ENCODE results near the gene ASTN2.

Gene ASTN2

GRCh38 chr9:116585896-116586295 lies 829.0 kb downstream of the ASTN2 start:
- TF ChIP-seq MYC (IDR thresholded peaks at IDR 0.05; ENCODE audit: low read depth, low read length) (no peak), POLR2A (IDR thresholded peaks at IDR 0.05; ENCODE audit: extremely low read depth, insufficient read length) (no peak), MAX (IDR thresholded peaks at IDR 0.05; ENCODE audit: low read depth, low read length) (no peak)
- TF ChIP-seq, protein P1, sequence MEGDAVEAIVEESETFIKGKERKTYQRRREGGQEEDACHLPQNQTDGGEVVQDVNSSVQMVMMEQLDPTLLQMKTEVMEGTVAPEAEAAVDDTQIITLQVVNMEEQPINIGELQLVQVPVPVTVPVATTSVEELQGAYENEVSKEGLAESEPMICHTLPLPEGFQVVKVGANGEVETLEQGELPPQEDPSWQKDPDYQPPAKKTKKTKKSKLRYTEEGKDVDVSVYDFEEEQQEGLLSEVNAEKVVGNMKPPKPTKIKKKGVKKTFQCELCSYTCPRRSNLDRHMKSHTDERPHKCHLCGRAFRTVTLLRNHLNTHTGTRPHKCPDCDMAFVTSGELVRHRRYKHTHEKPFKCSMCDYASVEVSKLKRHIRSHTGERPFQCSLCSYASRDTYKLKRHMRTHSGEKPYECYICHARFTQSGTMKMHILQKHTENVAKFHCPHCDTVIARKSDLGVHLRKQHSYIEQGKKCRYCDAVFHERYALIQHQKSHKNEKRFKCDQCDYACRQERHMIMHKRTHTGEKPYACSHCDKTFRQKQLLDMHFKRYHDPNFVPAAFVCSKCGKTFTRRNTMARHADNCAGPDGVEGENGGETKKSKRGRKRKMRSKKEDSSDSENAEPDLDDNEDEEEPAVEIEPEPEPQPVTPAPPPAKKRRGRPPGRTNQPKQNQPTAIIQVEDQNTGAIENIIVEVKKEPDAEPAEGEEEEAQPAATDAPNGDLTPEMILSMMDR (IDR thresholded peaks at IDR 0.05; ENCODE audit: low read depth, low read length): no peak
- DNase-seq (ENCODE audit: low read depth): no peak
- H3K4me3 ChIP-seq (ENCODE audit: low read depth, low read length): no peak overlapping the region

- no peak for DNase-seq (ENCODE audit: low read depth)
- H3K4me3 ChIP-seq (ENCODE audit: low read depth, low read length): no peak overlapping the region
- no peak for TF ChIP-seq POLR2A (IDR thresholded peaks at IDR 0.05; ENCODE audit: extremely low read depth, insufficient read length)
- no peak for TF ChIP-seq MYC (IDR thresholded peaks at IDR 0.05; ENCODE audit: low read depth, low read length)
- TF ChIP-seq MAX (IDR thresholded peaks at IDR 0.05; ENCODE audit: low read depth, low read length): no peak
- TF ChIP-seq, protein P1 (IDR thresholded peaks at IDR 0.05; ENCODE audit: low read depth, low read length): no peak
These were observed 829.7 kb downstream of the ASTN2 start for GRCh38 chr9:116585204-116585603.

DNA sequence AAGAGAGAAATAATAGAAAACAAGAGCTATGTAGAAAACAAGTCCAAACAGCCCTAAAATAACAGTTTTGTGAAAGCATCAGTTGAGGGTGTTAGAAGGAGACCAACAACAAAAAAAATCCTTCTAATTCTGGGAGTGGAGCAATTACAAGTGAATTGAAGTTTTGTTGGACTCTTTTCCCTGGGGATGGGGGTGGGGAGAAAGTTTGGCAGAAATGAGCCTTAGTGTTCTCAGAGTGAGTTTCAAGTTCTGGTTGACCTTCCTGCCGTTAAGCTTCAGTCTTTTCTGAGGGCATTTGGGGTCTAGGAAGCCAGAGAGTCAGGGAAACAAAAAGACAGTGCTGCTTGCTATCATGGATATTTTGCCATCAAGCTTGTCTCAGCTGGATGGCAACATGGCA lies 834.0 kb downstream of the ASTN2 start:
- H3K4me3 ChIP-seq (ENCODE audit: low read depth, low read length): no peak overlapping the region
- no peak for TF ChIP-seq MYC (IDR thresholded peaks at IDR 0.05; ENCODE audit: low read depth, low read length)
- TF ChIP-seq, protein P1 (IDR thresholded peaks at IDR 0.05; ENCODE audit: low read depth, low read length): no peak
- no peak for TF ChIP-seq MAX (IDR thresholded peaks at IDR 0.05; ENCODE audit: low read depth, low read length)
- no peak for TF ChIP-seq POLR2A (IDR thresholded peaks at IDR 0.05; ENCODE audit: extremely low read depth, insufficient read length)
- no peak for DNase-seq (ENCODE audit: low read depth)

DNA sequence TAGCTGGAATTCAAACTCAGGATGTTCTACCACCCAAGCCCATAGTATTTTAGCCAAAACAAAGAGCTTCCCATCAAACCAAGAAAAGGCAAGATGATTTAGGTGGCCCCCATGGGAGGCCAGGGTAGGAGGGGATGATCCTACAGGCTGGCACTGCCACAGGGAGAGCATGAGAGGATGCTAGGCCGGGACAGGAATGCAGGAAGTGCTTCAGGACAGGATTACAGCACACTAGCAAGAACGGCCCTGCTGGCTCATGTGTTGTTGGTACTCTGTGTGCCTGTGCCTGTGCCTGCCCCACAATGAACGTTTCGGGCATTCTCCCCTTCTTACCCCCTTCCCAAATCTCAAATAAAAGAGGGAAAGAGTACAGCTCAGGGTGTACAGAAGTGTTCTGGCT lies 838.5 kb downstream of the ASTN2 start:
- no peak for DNase-seq (ENCODE audit: low read depth)
- no peak overlapping the region for H3K4me3 ChIP-seq (ENCODE audit: low read depth, low read length)
- TF ChIP-seq, protein P1 (IDR thresholded peaks at IDR 0.05; ENCODE audit: low read depth, low read length): no peak
- TF ChIP-seq POLR2A (IDR thresholded peaks at IDR 0.05; ENCODE audit: extremely low read depth, insufficient read length) (no peak), MAX (IDR thresholded peaks at IDR 0.05; ENCODE audit: low read depth, low read length) (no peak), MYC (IDR thresholded peaks at IDR 0.05; ENCODE audit: low read depth, low read length) (no peak)

- DNase-seq (ENCODE audit: low read depth): no peak
- no peak for TF ChIP-seq MYC (IDR thresholded peaks at IDR 0.05; ENCODE audit: low read depth, low read length)
- no peak for TF ChIP-seq POLR2A (IDR thresholded peaks at IDR 0.05; ENCODE audit: extremely low read depth, insufficient read length)
- TF ChIP-seq, protein P1 (IDR thresholded peaks at IDR 0.05; ENCODE audit: low read depth, low read length): no peak
- no peak for TF ChIP-seq MAX (IDR thresholded peaks at IDR 0.05; ENCODE audit: low read depth, low read length)
These were observed 840.7 kb downstream of the ASTN2 start for GRCh38 chr9:116574027-116574679.

More at GRCh38 chr9:116574027-116574679, 840.7 kb downstream of the ASTN2 start:
- H3K4me3 ChIP-seq (ENCODE audit: low read depth, low read length): no peak overlapping the region
